ENCODE measurements around the gene DNMT1.
"Not testable (repeated sequence)": the region's sequence is repeated elsewhere in the genome, so short reads cannot be mapped to it uniquely, and the experiment has no call there.

Gene DNMT1

DNA sequence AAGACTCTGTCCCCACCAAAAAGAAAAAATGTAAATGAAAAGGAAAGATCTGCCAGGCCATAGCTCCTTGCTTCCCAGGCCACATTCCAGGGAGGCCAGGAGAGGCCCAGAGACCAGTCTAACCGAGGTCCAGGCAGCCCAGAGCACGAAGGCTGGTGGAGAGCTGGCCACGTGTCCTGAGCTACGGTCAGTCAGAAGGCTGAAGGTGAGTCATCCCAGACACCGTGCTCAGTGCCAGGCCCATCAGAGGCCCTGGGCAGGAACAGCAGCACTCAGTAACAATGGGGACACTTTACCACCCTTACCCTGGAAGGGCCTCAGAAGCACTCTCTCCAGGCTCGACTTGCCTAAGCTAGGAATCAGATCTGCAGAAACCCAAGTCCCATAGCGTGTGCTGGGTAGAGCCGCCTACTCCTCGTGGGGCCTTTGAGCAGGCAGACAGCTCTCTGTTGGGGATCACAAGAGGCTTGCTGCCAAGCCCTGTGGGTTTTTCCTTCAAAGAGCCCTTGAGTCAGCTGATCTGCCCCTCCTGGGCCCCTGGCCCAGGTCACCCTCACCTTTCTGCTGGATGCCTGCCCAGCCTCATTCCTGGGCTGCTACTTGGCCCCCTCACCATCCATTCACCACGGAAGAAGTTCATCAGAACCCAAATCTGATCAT, 11.6 kb upstream of the DNMT1 start:
- Mint-ChIP-seq H3K36me3 (no peaks in the 10 kb centered on the region), H3K9me3 (peaks cover 3% of the 10 kb centered on the region), H3K27me3 (no peaks in the 10 kb centered on the region), H3K27ac (no peak overlapping the region), H3K4me1 (peaks cover 7% of the 10 kb centered on the region), H3K4me3 (no peak overlapping the region)
- ATAC-seq: no peak

DNA sequence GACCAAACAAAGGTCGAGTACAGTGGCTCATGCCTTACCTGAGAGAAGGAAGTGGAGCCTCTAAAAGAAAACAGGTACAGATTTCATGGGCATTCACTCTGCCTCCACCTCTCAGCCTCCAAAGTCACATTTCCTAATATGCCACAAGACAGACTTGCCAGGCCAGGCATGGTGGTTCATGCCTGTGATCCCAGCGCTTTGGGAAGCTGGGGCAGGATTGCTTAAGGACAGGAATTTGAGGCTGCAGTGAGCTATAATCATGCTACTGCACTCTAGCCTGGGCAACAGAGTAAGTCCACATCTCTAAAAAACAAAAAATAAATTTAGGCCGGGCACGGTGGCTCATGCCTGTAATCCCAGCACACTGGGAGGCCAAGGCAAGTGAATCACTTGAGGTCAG, 10.9 kb upstream of the DNMT1 start:
- H3K36me3 Mint-ChIP-seq: no peaks in the 10 kb centered on the region
- no peak overlapping the region for H3K27ac Mint-ChIP-seq
- peaks cover 3% of the 10 kb centered on the region for H3K9me3 Mint-ChIP-seq
- no peak for ATAC-seq
- no peak overlapping the region for H3K4me3 Mint-ChIP-seq
- H3K4me1 Mint-ChIP-seq: peaks cover 7% of the 10 kb centered on the region
- no peaks in the 10 kb centered on the region for H3K27me3 Mint-ChIP-seq

DNA sequence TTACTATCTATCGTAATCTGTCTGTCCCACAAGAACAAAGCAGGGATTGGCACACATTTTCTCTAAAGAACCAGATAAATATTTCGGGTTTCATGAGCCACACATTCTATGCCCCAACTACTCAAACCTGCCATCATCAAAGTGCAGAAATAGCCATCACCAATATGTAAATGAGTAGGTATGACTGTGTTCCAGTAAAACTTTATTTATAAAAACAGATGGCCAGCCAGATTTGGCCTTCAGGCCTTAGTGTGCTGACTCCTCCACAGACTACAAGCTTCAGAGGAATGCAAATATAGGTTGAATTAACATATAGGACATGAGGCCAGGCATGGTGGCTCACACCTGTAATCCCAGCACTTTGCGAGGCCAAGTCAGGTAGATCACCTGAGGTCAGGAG, 8.9 kb upstream of the DNMT1 start:
- no peak overlapping the region for H3K4me3 Mint-ChIP-seq
- no peaks in the 10 kb centered on the region for H3K27me3 Mint-ChIP-seq
- no peaks in the 10 kb centered on the region for H3K36me3 Mint-ChIP-seq
- peaks cover 12% of the 10 kb centered on the region for H3K4me1 Mint-ChIP-seq
- ATAC-seq: no peak
- no peak overlapping the region for H3K27ac Mint-ChIP-seq
- peaks cover 3% of the 10 kb centered on the region for H3K9me3 Mint-ChIP-seq

DNA sequence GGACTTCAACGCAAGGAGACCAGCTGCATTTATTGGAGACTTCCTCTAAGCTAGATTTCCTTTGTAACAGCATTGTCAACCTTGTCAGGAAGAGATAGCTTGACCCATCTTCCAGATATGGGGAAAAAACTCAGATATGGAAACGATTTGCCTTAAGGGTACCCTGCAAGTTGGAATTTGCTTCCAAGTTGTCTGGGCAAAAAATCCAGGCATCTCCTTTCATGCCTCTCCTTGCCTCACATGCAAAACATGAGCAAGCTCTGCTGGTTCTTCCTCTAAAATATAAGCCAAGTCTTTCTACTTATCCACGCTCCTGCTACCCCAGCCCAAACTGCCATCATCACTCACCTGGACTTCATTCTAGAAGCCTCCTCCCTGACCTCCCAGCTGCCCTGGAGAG, 6.4 kb upstream of the DNMT1 start:
- Mint-ChIP-seq H3K9me3 (peaks cover 5% of the 10 kb centered on the region), H3K4me3 (no peak overlapping the region), H3K36me3 (no peaks in the 10 kb centered on the region), H3K4me1 (peaks cover 29% of the 10 kb centered on the region), H3K27me3 (no peaks in the 10 kb centered on the region), H3K27ac (no peak overlapping the region)
- ATAC-seq: no peak

DNA sequence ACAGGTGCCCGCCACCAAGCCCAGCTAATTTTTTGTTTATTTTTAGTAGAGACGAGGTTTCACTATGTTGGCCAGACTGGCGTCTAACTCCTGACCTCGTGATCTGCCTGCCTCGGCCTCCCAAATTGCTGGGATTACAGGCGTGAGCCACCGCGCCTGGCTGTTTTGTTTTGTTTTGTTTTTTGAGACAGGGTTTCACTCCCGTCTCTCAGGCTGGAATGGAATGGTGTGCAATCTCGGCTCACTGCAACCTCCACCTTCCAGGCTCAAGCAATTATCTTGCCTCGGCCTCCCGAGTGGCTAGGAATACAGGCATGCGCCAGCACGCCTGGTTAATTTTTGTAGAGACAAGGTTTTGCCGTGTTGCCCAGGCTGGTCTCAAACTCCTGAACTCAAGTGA, 5.3 kb upstream of the DNMT1 start:
- H3K4me1 Mint-ChIP-seq: peaks cover 33% of the 10 kb centered on the region
- not testable (repeated sequence) for ATAC-seq, H3K4me3 Mint-ChIP-seq, H3K9me3 Mint-ChIP-seq, H3K36me3 Mint-ChIP-seq, H3K27me3 Mint-ChIP-seq
- H3K27ac Mint-ChIP-seq: peak overlapping the region; percentile 34

DNA sequence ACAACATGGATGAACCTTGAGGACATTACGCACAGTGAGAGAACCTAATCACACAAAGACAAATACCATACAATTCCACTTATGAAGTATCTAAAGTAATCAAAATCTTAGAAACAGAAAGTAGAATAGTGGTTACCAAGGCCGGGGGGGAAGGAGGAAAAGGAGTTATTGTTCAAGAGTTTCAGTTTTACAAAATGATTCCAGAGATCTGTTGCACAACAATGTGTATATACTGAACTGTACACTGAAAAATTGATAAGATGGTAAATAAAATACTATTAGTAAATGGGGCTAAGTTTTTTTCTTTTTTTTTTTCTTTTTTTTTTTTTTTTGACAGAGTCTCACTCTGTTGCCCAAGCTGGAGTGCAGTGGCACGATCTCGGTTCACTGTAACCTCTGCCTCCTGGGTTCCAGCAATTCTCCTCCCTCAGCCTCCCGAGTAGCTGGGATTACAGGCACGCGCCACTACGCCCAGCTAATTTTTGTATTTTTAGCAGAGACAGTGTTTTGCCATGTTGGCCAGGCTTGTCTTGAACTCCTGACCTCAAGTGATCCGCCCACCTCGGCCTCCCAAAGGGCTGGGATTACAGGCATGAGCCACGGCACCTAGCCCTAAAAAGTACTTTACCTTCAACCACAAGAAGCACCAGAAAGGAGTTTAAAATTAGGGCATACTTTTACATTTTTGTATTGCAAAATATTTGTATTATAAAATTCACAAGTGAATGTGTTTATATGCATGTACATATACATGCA, 4.3 kb upstream of the DNMT1 start:
- H3K36me3 Mint-ChIP-seq, H3K9me3 Mint-ChIP-seq, H3K27me3 Mint-ChIP-seq, ATAC-seq: not testable (repeated sequence)
- H3K4me1 Mint-ChIP-seq: peaks cover 34% of the 10 kb centered on the region
- peak overlapping the region; percentile 34 for H3K27ac Mint-ChIP-seq
- H3K4me3 Mint-ChIP-seq: peak overlapping the region; percentile 2

DNA sequence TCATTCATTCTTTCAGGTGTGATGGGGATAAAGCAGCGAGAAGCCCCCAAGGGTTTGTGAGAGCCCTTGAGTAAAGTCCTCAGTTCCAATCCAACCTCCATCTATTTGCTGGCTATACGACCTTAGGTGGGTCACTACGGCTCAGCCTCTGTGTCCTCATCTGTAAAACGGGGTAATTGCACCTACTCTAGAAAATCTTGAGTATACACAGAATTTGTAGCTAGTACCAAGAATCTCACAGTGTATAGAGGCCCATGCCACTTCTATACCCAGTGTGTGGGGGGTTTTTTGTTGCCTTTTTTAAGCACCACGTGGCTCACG, 406 bp upstream of the DNMT1 start:
- Mint-ChIP-seq H3K4me3 (peak overlapping the region; percentile 99), H3K9me3 (peaks cover 5% of the 10 kb centered on the region), H3K4me1 (peaks cover 47% of the 10 kb centered on the region), H3K27ac (peak overlapping the region; percentile 85), H3K27me3 (no peaks in the 10 kb centered on the region), H3K36me3 (no peaks in the 10 kb centered on the region)
- ATAC-seq: no peak

DNA sequence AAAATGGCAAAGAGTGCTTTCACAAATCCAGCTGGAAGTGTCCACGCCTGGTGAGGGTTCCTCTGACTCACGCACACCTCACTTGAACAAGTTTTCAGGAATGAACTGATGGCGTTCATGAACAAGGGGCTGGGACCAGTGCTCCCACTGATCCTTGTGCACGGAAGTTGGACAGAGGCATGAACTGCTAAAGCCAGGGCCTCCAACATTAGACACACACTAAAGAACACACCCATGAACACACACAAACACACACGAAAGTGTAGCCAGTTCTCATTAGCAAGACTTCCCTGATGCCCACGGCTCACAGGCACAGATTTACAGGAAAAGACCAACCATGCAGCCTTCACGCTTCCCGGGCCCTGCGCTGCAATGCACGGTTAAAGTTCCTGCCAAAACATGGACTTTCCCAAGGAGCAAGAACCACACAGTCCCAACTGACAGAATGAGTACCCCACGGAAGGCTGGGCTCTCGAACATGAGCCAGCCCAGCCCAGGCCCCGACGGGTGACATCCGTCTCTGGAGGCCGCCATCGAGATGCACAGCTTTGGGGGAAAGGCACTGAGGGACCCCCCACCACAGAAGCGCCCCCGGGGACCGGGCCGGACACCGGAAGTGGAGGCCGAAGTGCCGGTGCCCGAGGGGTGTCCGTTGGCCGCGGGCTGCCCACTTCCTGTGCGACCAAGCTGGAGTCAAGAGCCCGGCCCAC, 808 bp downstream of the DNMT1 start:
- Mint-ChIP-seq H3K4me3 (peak overlapping the region; percentile 99), H3K27me3 (no peaks in the 10 kb centered on the region), H3K27ac (peak overlapping the region; percentile 85), H3K36me3 (peaks cover 7% of the 10 kb centered on the region), H3K4me1 (peaks cover 52% of the 10 kb centered on the region), H3K9me3 (peaks cover 5% of the 10 kb centered on the region)
- peak; percentile 40 for ATAC-seq

DNA sequence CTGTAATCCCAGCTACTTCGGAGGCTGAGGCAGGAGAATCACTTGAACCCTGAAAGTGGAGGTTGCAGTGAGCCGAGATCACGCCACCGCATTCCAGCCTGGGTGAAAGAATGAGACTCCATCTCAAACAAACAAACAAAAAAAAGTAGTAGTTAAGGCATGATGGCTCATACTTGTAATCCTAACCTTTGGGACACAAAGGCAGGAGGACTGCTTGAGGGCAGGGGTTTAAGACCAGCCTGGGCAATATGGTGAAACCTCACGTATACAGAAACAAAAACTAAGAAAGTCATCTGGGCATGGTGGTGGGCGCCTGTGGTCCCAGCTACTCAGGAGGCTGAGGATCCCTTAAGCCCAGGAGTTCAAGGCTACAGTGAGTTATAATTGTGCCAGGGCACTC, 1.8 kb downstream of the DNMT1 start:
- peaks cover 5% of the 10 kb centered on the region for H3K9me3 Mint-ChIP-seq
- peak overlapping the region; percentile 85 for H3K27ac Mint-ChIP-seq
- peaks cover 46% of the 10 kb centered on the region for H3K4me1 Mint-ChIP-seq
- peak overlapping the region; percentile 7 for H3K4me3 Mint-ChIP-seq
- peaks cover 11% of the 10 kb centered on the region for H3K36me3 Mint-ChIP-seq
- no peak for ATAC-seq
- no peaks in the 10 kb centered on the region for H3K27me3 Mint-ChIP-seq

DNA sequence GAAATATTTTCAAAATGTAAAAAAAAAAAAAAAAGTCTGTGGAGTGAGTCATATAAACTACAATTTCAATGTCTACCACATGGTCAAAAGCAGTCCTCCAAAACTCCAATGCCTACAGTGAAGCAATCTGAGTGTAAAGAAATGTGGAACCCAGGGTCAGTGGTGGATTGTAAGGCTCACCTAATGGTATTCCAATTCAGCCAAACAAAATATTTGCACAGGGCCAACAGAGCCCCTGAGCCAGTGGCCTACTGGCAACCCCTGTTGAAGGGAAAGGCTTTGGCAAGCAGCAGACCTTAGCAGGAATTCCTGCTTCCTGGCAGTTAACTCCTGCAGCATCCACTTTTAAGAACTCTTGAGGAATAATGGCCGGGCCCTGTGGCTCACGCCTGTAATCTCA, 3.4 kb downstream of the DNMT1 start:
- Mint-ChIP-seq H3K9me3 (no peaks in the 10 kb centered on the region), H3K27ac (no peak overlapping the region), H3K27me3 (no peaks in the 10 kb centered on the region), H3K4me1 (peaks cover 47% of the 10 kb centered on the region), H3K4me3 (no peak overlapping the region), H3K36me3 (peaks cover 17% of the 10 kb centered on the region)
- ATAC-seq: no peak

DNA sequence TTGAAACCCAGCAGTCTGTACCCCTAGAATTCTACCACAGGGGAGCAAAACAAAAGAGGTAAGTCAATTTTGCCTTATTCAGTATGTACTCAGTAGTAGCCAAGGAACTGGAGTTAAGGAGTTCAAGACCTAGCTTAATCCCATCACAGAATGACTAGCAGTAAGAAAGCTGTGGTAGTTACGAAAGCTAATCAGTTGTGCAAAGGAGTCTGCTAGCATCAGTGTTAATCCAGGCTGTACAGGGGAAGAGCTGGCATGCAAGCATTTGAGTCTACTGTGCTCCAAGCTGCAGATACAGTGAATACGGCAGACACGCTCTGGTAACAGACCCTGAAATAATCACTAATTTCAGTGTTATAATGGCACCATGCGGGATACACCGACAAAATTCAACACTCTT, 4.7 kb downstream of the DNMT1 start:
- peaks cover 17% of the 10 kb centered on the region for H3K36me3 Mint-ChIP-seq
- H3K4me1 Mint-ChIP-seq: peaks cover 39% of the 10 kb centered on the region
- no peaks in the 10 kb centered on the region for H3K27me3 Mint-ChIP-seq

DNA sequence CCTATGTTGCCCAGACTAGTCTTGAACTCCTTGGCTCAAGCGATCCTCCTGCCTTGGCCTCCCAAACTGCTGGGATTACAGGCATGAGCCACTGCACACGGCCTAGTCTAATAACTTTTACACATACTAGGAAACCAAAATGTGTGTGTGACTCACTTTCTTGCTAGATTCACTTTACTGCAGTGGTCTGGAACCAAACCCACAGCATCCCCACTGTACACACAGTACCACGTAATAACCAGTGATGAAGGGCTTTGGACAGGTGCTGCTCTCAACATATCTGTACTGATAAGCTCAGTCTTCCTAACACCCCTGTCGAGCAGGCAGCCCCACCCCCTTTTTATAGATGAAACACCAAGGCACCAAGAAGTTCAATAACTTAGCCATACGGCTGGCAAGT, 5.1 kb downstream of the DNMT1 start:
- no peak overlapping the region for H3K4me3 Mint-ChIP-seq
- H3K36me3 Mint-ChIP-seq: peaks cover 18% of the 10 kb centered on the region
- no peak overlapping the region for H3K27ac Mint-ChIP-seq
- H3K9me3 Mint-ChIP-seq: no peaks in the 10 kb centered on the region
- no peak for ATAC-seq
- H3K4me1 Mint-ChIP-seq: peaks cover 36% of the 10 kb centered on the region
- no peaks in the 10 kb centered on the region for H3K27me3 Mint-ChIP-seq

More for the DNA sequence above, 4.7 kb downstream of the DNMT1 start:
- Mint-ChIP-seq H3K4me3 (no peak overlapping the region), H3K9me3 (no peaks in the 10 kb centered on the region), H3K27ac (no peak overlapping the region)
- ATAC-seq: no peak

DNA sequence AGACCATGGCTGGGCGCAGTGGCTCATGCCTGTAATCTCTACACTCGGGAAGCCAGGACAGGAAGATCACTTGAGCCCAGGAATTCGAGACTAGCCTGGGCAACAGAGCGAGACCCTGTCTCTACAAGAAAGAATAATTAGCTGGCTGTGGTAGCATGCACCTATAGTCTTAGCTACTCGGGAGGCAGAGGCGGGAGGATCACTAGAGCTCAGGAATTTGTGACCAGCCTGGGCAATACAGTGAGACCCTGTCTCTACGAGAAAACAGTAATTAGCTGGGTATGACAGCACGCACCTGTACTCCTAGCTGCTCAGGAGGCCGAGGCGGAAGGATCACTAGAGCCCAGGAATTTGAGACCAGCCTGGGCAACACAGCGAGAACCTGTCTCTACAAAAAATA, 7.4 kb downstream of the DNMT1 start:
- H3K4me1 Mint-ChIP-seq: peaks cover 30% of the 10 kb centered on the region
- H3K9me3 Mint-ChIP-seq: no peaks in the 10 kb centered on the region
- peak overlapping the region; percentile 73 for H3K27ac Mint-ChIP-seq
- H3K27me3 Mint-ChIP-seq: no peaks in the 10 kb centered on the region
- H3K4me3 Mint-ChIP-seq: no peak overlapping the region
- H3K36me3 Mint-ChIP-seq: peaks cover 29% of the 10 kb centered on the region
- ATAC-seq: no peak

DNA sequence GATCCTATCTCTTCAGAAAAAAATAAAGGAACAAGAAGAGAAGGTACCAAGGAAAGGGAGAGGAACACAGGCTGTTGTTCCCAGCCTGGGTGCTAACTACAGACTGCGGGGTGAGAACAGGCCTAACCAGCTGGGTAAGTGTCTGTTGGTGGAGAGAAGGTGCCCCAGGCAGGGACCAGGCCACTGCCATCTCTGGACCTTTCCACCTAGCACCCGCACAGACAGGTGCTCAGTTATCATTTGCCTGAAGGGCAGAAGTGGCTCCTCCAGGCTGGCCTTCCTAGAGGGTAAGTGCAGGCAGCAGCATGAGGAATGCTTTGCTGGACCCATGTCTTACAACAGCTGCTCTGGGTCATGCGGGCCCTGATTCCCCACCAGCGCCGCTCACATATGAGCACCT, 10.1 kb downstream of the DNMT1 start:
- Mint-ChIP-seq H3K27ac (peak overlapping the region; percentile 29), H3K4me3 (no peak overlapping the region), H3K36me3 (peaks cover 37% of the 10 kb centered on the region), H3K27me3 (no peaks in the 10 kb centered on the region), H3K9me3 (no peaks in the 10 kb centered on the region), H3K4me1 (peaks cover 26% of the 10 kb centered on the region)
- no peak for ATAC-seq

DNA sequence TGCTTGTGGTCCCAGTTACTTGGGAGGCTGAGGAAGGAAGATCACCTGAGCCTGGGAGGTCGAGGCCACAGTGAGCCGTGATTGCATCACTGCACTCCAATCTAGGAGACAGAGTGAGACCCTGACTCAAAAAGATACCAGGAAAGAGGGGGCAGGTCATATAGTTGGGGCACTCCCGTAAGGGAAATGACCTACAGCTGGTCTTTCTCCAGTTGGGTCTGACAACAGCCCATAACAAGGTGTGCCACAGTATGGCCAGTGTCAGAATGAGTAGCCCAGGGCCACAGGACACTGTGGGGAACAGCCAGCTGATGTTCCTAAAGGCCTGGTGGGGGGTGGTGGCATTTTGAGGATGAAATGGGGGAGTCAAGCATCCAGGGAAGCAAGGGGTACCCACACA, 10.8 kb downstream of the DNMT1 start:
- no peaks in the 10 kb centered on the region for H3K27me3 Mint-ChIP-seq
- H3K36me3 Mint-ChIP-seq: peaks cover 41% of the 10 kb centered on the region
- no peak for ATAC-seq
- H3K27ac Mint-ChIP-seq: peak overlapping the region; percentile 29
- no peaks in the 10 kb centered on the region for H3K9me3 Mint-ChIP-seq
- no peak overlapping the region for H3K4me3 Mint-ChIP-seq
- peaks cover 23% of the 10 kb centered on the region for H3K4me1 Mint-ChIP-seq

DNA sequence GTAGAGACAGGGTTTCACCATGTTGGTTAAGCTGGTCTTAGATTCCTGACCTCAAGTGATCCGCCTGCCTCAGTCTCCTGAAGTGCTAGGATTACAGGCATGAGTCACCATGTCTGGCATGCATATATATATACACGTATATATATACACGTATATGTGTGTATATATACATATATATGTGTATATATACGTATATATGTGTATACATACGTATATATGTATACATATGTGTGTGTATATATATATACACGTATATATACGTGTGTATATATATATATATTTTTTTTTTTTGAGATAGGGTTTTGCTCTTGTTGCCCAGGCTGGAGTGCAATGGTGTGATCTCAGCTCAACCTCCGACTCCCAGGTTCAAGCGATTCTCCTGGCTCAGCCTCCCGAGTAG, 11.9 kb downstream of the DNMT1 start:
- H3K4me1 Mint-ChIP-seq: peaks cover 23% of the 10 kb centered on the region
- H3K27me3 Mint-ChIP-seq: no peaks in the 10 kb centered on the region
- no peaks in the 10 kb centered on the region for H3K9me3 Mint-ChIP-seq
- no peak for ATAC-seq
- H3K27ac Mint-ChIP-seq: no peak overlapping the region
- H3K4me3 Mint-ChIP-seq: no peak overlapping the region
- peaks cover 36% of the 10 kb centered on the region for H3K36me3 Mint-ChIP-seq

Data from stimulated activated memory B cell treated with anti-CD40 and anti-IgM and Interleukin-4, amounts not matched to agents 10 μg/mL and 1 μg/mL and 100 μg/mL, for 72 hours (primary cell).